ENCODE data around the gene HMGXB4.

- TF ChIP-seq CTCF (IDR thresholded peaks at IDR 0.05; ENCODE audit: low read length) (0 out of 2 replicates have a peak, but pooled peaks have one; percentile 5), EZH2phosphoT487 (IDR thresholded peaks at IDR 0.05; ENCODE audit: low read length) (no peak)
Measured at GRCh38 chr22:35229865-35230264, 27.4 kb upstream of the HMGXB4 start.

All from MM.1S (cell line).